RWPE1 (cell line): ENCODE results near the gene FAM174B.

Experiments used
- CTCF ChIA-PET: fragments of 350-600 bp; sonication (Branson Sonifier 250); formaldehyde crosslinking; extraction: SDS; loops from one replicate; lab custom pipeline; 2021; lab: Yijun Ruan, JAX
- POLR2A ChIA-PET: fragments of 400-600 bp; formaldehyde crosslinking; extraction: SDS; loops from one replicate; lab custom pipeline; 2020; ENCODE audit warnings: antibody characterized with exemption; ENCODE audit not compliant: low non-redundant PET; lab: Yijun Ruan, JAX
- DNase-seq: peaks from one replicate; pipeline ENCODE4 v3.0.0; 2012; ENCODE audit warnings: low spot score
- H3K27ac ChIP-seq: fragments of 450-650 bp; 2 replicates; pipeline ENCODE4 v1.5.1; 2017
- TF ChIP-seq, protein P1 (sequence below): fragments of 450-650 bp; conservative IDR thresholded peaks from 2 replicates; pipeline ENCODE4 v1.5.1; 2017; ENCODE audit warnings: low read depth, mild to moderate bottlenecking

Gene FAM174B

DNA sequence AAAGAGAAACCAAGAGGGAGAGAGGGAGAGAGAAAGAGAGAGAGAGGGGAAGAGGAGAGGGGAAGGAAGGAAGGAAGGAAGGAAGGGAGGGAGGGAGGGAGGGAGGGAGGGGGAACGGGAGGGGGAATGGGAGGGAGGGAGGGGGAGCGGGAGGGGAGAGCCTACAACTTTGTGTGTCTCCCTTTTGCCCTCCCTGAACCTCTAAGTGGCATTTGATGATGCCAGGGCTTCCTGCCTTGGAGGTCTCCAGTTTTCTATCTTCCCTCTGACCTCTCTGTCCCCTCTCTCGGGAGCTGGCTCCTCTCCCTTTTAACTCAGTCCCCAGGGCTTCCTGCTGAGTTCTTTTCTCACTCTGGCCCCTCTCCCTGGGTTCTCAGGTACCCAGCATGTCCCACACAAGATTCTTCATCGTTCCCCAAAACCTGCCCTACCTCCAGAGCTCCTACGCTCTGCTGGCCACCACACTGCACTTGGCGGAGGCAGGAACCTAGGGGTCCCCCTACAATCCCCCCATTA, 12.5 kb upstream of the FAM174B start:
- no peak for DNase-seq
- no peak overlapping the region for H3K27ac ChIP-seq
- TF ChIP-seq, protein P1, sequence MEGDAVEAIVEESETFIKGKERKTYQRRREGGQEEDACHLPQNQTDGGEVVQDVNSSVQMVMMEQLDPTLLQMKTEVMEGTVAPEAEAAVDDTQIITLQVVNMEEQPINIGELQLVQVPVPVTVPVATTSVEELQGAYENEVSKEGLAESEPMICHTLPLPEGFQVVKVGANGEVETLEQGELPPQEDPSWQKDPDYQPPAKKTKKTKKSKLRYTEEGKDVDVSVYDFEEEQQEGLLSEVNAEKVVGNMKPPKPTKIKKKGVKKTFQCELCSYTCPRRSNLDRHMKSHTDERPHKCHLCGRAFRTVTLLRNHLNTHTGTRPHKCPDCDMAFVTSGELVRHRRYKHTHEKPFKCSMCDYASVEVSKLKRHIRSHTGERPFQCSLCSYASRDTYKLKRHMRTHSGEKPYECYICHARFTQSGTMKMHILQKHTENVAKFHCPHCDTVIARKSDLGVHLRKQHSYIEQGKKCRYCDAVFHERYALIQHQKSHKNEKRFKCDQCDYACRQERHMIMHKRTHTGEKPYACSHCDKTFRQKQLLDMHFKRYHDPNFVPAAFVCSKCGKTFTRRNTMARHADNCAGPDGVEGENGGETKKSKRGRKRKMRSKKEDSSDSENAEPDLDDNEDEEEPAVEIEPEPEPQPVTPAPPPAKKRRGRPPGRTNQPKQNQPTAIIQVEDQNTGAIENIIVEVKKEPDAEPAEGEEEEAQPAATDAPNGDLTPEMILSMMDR: no peak
- ChIA-PET CTCF (interaction anchor here (1.1 kb wide), 1 partner anchor 9 kb away, joined by 3 read pairs; no protein-coding TSS in a partner anchor), POLR2A (interaction anchor here (0.5 kb wide), 1 partner anchor 24 kb away, joined by 7 read pairs; no protein-coding TSS in a partner anchor)

DNA sequence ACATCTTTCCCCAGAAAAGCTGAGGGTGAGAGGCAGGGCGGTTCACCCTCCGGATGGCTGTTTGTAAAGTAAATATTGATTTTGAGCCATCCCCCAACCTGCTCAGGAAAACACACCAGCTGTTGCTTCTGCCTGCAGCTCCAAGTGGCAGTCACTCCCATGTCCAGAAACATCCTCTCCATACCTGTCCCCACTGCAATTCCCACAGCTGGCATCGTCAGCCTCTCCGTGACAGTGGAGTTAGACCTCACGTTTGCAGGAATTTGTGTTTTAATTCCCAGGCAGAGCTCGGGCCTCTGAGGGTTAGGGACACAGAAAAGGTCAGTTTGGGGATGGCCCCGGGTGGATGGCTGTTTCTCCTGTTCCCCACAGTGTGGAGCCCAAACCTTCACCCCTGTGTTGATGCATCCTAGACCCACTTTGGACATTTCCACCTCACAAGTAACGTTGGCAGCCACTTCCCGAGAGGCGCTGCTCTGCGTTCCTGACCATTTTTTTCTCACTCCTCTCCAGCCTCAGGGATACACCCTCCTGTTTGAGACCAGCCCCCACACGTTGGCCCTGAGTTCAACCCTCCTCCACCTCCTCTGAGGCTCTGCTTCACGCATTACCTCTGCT, 11.8 kb upstream of the FAM174B start:
- TF ChIP-seq, protein P1: no peak
- ChIA-PET CTCF (interaction anchor here (0.6 to 1.1 kb wide), 3 partner anchors 9 to 931 kb away, joined by 3 read pairs; no protein-coding TSS in a partner anchor), POLR2A (no interaction called here)
- no peak for DNase-seq
- no peak overlapping the region for H3K27ac ChIP-seq

DNA sequence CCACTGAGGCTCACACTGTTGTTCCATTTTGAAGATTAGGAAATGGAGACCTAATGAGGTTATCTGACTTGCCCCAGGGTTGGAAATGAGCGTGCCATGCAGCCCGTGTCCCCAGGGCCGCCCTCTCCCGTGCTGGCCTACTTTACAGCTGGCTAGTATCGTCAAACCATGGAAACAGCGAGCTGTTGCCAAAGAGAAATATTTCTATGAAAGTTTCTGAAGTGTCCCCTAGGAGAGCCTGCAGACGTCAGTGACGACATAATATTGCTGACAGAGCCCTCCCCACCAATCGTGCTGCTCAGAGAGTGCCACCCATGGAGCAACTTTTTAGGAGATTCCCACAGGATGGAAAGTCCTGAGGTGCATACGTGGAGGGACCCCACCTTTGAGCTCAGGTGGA, 11.2 kb upstream of the FAM174B start:
- no peak overlapping the region for H3K27ac ChIP-seq
- CTCF ChIA-PET: interaction anchor here (0.6 to 1.1 kb wide), 3 partner anchors 10 to 930 kb away, joined by 3 read pairs; no protein-coding TSS in a partner anchor

DNA sequence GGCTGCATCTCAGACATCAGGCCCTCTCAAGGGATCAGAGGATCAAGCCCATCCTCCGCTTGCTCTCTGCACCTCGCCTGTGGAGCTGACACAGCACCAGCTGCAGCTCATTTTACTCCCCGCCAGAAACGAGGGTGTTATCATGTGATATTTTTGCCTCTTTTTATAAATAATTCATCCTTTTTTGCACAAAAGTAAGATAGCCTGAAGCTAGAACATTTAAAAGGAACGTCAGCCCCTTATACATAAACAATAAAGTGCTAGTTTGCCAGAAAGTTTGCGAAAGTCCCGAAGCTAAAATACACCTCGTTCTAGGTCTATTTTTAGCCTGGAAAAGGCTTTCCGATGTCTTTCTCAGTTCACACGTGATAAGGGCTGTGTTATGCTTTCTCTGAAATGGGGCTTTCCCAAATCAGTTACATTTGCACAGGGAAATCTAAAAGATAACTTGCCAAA, 9.6 kb upstream of the FAM174B start:
- ChIA-PET CTCF (no interaction called here), POLR2A (no interaction called here)
- TF ChIP-seq, protein P1: no peak
- DNase-seq: no peak
- H3K27ac ChIP-seq: no peak overlapping the region

More for the DNA sequence above, 11.2 kb upstream of the FAM174B start:
- no peak for DNase-seq
- POLR2A ChIA-PET: no interaction called here
- TF ChIP-seq, protein P1: no peak

DNA sequence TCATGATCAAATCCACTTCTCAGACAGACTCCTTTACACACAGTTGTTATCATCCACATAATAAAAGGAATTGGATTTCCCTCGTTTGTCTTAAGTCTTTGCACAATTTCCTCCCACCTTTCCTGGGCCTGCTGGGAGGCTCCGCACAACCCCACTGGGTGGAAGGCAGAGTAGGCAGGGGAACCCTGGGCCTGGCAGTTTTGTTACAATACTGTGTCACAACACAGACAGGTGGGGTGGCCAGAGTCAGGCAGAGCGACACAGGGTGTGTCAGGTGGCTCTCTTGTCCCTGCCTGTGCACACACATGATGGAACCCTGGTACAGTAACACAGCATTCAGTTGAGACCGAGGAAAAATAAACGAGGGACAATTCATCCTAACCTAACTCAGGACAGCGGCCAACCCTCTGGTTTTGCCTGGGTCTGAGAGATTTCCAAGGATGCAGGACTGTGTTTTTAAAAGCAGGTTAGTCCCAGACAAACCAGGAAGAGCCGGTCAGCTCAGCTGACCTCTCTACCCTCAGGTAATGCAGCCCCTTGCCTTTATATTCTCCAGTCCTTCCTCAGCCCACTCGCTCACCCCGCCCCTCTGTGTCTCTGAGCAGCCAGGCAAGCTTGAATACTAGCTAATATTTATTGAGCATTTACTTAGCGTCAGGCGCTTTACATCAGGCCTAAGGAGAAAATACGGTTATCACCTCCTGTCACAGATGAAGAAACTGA, 8.8 kb upstream of the FAM174B start:
- TF ChIP-seq, protein P1: no peak
- H3K27ac ChIP-seq: no peak overlapping the region
- no peak for DNase-seq
- ChIA-PET CTCF (no interaction called here), POLR2A (no interaction called here)

DNA sequence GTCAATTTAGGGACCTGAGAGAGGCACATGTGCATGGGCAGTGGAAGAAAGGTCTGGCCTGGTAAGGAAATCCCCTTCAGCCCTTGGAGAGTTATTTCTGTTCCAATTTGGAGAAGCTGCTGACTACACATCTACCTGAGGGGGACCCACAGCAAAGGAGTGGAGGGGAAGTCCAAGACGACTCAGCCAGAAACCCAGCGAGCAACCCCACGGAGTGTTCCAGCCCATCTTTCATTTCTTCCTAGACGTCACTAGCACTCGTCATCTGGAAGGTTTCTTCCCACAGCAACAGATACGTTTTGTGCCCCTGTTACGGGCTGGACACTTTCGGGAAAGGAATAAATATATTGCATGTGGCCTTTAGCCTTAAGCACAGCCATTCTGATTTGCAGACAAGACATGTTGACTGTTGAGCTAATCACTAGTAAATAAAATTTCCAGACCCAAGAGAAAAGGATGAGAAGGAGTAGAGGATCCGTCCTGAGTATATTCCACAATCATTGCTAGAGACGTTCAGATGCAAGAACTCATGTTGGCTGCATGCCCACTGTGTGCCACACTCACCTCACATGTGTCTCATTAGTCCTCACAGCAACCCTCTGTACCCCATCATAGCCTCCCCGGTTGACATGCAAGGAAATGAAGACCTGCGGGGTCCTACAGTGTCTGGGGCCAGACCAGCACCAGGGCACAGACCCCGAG, 7.8 kb upstream of the FAM174B start:
- no peak overlapping the region for H3K27ac ChIP-seq
- CTCF ChIA-PET: interaction anchor here (0.6 kb wide), 1 partner anchor 64 kb away, joined by 4 read pairs; no protein-coding TSS in a partner anchor
- TF ChIP-seq, protein P1: no peak
- POLR2A ChIA-PET: no interaction called here
- no peak for DNase-seq
